K562 (cell line): Measurements from ENCODE around the gene SBK1. TPM values are rescaled to one million over a fixed set of nuclear protein-coding genes. Genes with fewer than 3 reads are reported as not detected.

Experiments used
- ATAC-seq: fragments of 200-7000 bp; cut with Tn5 transposase; 3 replicates; pipeline ENCODE4 v1.9.1; 2020; ENCODE audit warnings: moderate library complexity
- BruUV-seq: library from RNA; stranded (reverse); fragments of 400-500 nt; replicated peaks from 2 replicates; lab custom pipeline; 2021; lab: Mats Ljungman, UMichigan
- CTCF ChIA-PET: fragments of 300-600 bp; formaldehyde crosslinking; extraction: SDS; loops from one replicate; lab custom pipeline; 2021; ENCODE audit warnings: low intra/inter-chr PET ratio; lab: Yijun Ruan, JAX
- POLR2A ChIA-PET: fragments of 300-600, 350-650 bp; sonication (Branson Sonifier 250); formaldehyde crosslinking; extraction: SDS; loops from one replicate; lab custom pipeline; 2021; ENCODE audit warnings: antibody characterized with exemption, inconsistent platforms; lab: Yijun Ruan, JAX
- DNase-seq, 4 experiments: peaks; one replicate each; pipeline versions ENCODE4 v3.0.0 to v3.0.0-alpha.2; 2011 to 2018; ENCODE audit warnings: low spot score in 3 of 4, mixed read lengths in 3 of 4; ENCODE audit errors: extremely low read depth in 1 of 4
- FAIRE-seq: peaks from 2 replicates; lab custom pipeline; 2011; peaks lifted over from hg19 to GRCh38; lab: Jason Lieb, UNC
- H2AFZ ChIP-seq: 2 replicates; pipeline ENCODE4 v1.6.0; 2011; ENCODE audit warnings: low read depth, low read length, control low read depth, inconsistent platforms
- H3K27ac ChIP-seq: fragments of 200-600 bp; 3 replicates; pipeline ENCODE4 v1.8.0; 2011; ENCODE audit warnings: low read depth, mild to moderate bottlenecking, control low read depth, inconsistent platforms, low read length, moderate library complexity, mixed read lengths; ENCODE audit errors: extremely low read depth
- H3K27me3 ChIP-seq, 2 experiments: fragments of 300-600 bp in 1 of 2; 2 replicates in 1 of 2; 3 replicates in 1 of 2; pipeline versions ENCODE4 v1.6.0 to v1.8.0; 2011; ENCODE audit warnings: inconsistent platforms in 2 of 2, low read length in 2 of 2, mild to moderate bottlenecking in 1 of 2, mixed read lengths in 1 of 2, moderate library complexity in 1 of 2; ENCODE audit not compliant: control insufficient read depth in 2 of 2, insufficient read depth in 2 of 2
- H3K36me3 ChIP-seq: fragments of 300-600 bp; 3 replicates; pipeline ENCODE4 v1.8.0; 2011; ENCODE audit warnings: mild to moderate bottlenecking, low read length, inconsistent platforms; ENCODE audit not compliant: control insufficient read depth, insufficient read depth
- H3K4me1 ChIP-seq, 2 experiments: fragments of 200-600 bp in 1 of 2; replicated peaks in 1 of 2; 2 replicates in 1 of 2; 3 replicates in 1 of 2; pipeline versions ENCODE4 v1.5.1 to v1.8.0; 2011; ENCODE audit warnings: inconsistent platforms in 2 of 2, low read length in 2 of 2, mild to moderate bottlenecking in 1 of 2, mixed read lengths in 1 of 2, moderate library complexity in 1 of 2; ENCODE audit not compliant: control insufficient read depth in 2 of 2, insufficient read depth in 2 of 2
- H3K4me2 ChIP-seq: 2 replicates; pipeline ENCODE4 v1.6.1; 2011; ENCODE audit warnings: low read length, control low read depth, inconsistent platforms, mixed read lengths; ENCODE audit not compliant: insufficient read depth
- H3K4me3 ChIP-seq: fragments of 200-600 bp; sonication (generic), shearing (Covaris generic); 2 replicates; pipeline ENCODE4 v1.5.1; 2016; ENCODE audit warnings: control low read depth, inconsistent platforms
- H3K79me2 ChIP-seq: fragments of 200-600 bp; 3 replicates; pipeline ENCODE4 v1.8.0; 2011; ENCODE audit warnings: low read length, inconsistent platforms; ENCODE audit not compliant: control insufficient read depth, insufficient read depth
- H3K9ac ChIP-seq, 2 experiments: 2 replicates each; pipeline versions ENCODE4 v1.6.0 to v1.6.1; 2011; ENCODE audit warnings: low read depth in 2 of 2, low read length in 2 of 2, control low read depth in 1 of 2, inconsistent platforms in 1 of 2, mild to moderate bottlenecking in 1 of 2, mixed read lengths in 1 of 2; ENCODE audit not compliant: insufficient read depth in 1 of 2
- H3K9me1 ChIP-seq: one replicate; pipeline ENCODE4 v1.6.0; 2011; ENCODE audit warnings: inconsistent platforms, mild to moderate bottlenecking, low read length, moderate library complexity; ENCODE audit not compliant: control insufficient read depth, insufficient read depth
- H3K9me3 ChIP-seq: replicated peaks from 2 replicates; pipeline ENCODE4 v1.5.1; 2011; ENCODE audit warnings: low read depth, low read length, inconsistent platforms; ENCODE audit not compliant: control insufficient read depth, insufficient read depth
- H4K20me1 ChIP-seq: replicated peaks from 2 replicates; pipeline ENCODE4 v1.6.1; 2011; ENCODE audit warnings: low read length, inconsistent platforms, mixed read lengths; ENCODE audit not compliant: control insufficient read depth, insufficient read depth
- BCOR ChIP-seq: fragments of 450-650 bp; IDR thresholded peaks from 2 replicates; pipeline ENCODE4 v1.6.1; 2016
- CHD7 ChIP-seq: fragments of 200-600 bp; sonication (generic); IDR thresholded peaks from one replicate; pipeline ENCODE4 v1.6.1; 2012; ENCODE audit warnings: mild to moderate bottlenecking, low read depth, low read length, inconsistent platforms
- KDM1A ChIP-seq, 2 experiments: fragments of 450-650 bp; IDR thresholded peaks; 2 replicates each; pipeline ENCODE4 v1.6.1; 2016; ENCODE audit warnings: mild to moderate bottlenecking in 2 of 2
- NCOA6 ChIP-seq: fragments of 450-650 bp; IDR thresholded peaks from 2 replicates; pipeline ENCODE4 v1.6.1; 2017; ENCODE audit warnings: mild to moderate bottlenecking
- RBM25 ChIP-seq: fragments of 200-400 bp; formaldehyde crosslinking; IDR thresholded peaks from 2 replicates; pipeline ENCODE4 v1.6.1; 2018; ENCODE audit warnings: low read length, low read depth, moderate library complexity; ENCODE audit not compliant: severe bottlenecking
- SMARCA5 ChIP-seq: fragments of 450-650 bp; IDR thresholded peaks from 2 replicates; pipeline ENCODE4 v1.6.1; 2016
- TFE3 ChIP-seq: fragments of 450-650 bp; formaldehyde crosslinking; IDR thresholded peaks from 2 replicates; pipeline ENCODE4 v1.4.0; 2020; ENCODE audit warnings: mild to moderate bottlenecking, mixed read lengths
- ZBTB17 ChIP-seq: fragments of 450-650 bp; formaldehyde crosslinking; IDR thresholded peaks from 2 replicates; pipeline ENCODE4 v1.4.0; 2020; ENCODE audit warnings: mild to moderate bottlenecking
- ZFP36 ChIP-seq: fragments of 150-350 bp; IDR thresholded peaks from 2 replicates; pipeline ENCODE4 v1.6.1; 2018; ENCODE audit warnings: low read length, low read depth; ENCODE audit not compliant: partially characterized antibody
- WGBS: fragments of 100-300 bp; shearing (Covaris generic); methylation state at CpG from one replicate; pipeline ENCODE4 v1.1.6; 2016; ENCODE audit warnings: low coverage, mixed read lengths; ENCODE audit not compliant: insufficient coverage; ENCODE audit errors: missing lambda C conversion rate; 5-methylcytosine and 5-hydroxymethylcytosine counted together
- in situ Hi-C: fragments of 300-500 bp; cut with MboI; formaldehyde crosslinking; loops from 4 replicates; pipeline ENCODE4 v1.15.0; 2018; ENCODE audit warnings: inconsistent platforms, mixed read lengths
- intact Hi-C: fragments of 100-400 bp; cut with micrococcal nuclease; formaldehyde crosslinking; loops from 2 replicates; pipeline ENCODE4 v1.14.2; 2022
- polyA plus RNA-seq, 8 experiments: library from polyadenylated mRNA; depleted of rRNA in 4 of 8; stranded (reverse) in 5 of 8; unstranded in 3 of 8; fragments of >200 nt; fragmentation: Nextera tagmentation in 2 of 8; fragmentation: Illumina TruSeq in 1 of 8; extraction: Ambion mirVana in 2 of 8; extraction: Trizol in 1 of 8; gene quantifications; 2 replicates each; pipeline versions ENCODE4 v1.2.1 to v1.2.3, GENCODE V29; 2011 to 2014; ENCODE audit warnings: inconsistent platforms in 1 of 8, missing spikeins in 1 of 8
- total RNA-seq, 7 experiments: library from RNA; depleted of rRNA in 6 of 7; stranded (reverse); fragments of >200 nt in 6 of 7; fragmentation: Illumina TruSeq in 2 of 7; extraction: Trizol in 2 of 7; gene quantifications; 2 replicates each; pipeline versions ENCODE4 v1.2.1 to v1.2.3, GENCODE V29; 2011 to 2021; ENCODE audit warnings: low replicate concordance in 1 of 7

Gene SBK1
- total and polyA plus RNA-seq, 9 of the 15 experiments (the other 6 are each of a cell fraction or from before 2014, with no cell fraction given), result 0.01 to 0.07 (median 0.03) TPM; not detected in 6

- no peak overlapping the region for H3K9ac ChIP-seq
- TF ChIP-seq BCOR, result peak; percentile 49; the same call in 1 of the 2 replicates
- 0 out of 2 replicates have a peak, but pooled peaks have one; percentile 30 for TF ChIP-seq SMARCA5
- TF ChIP-seq TFE3 (CRISPR knock-in tag), result no peak
- TF ChIP-seq NCOA6, result no peak
- no peak for TF ChIP-seq ZBTB17 (CRISPR knock-in tag)
- TF ChIP-seq ZFP36, result peak; percentile 74
- no peak for TF ChIP-seq CHD7
- peak; percentile 39 for TF ChIP-seq RBM25
- TF ChIP-seq KDM1A (IDR thresholded peaks at IDR 0.05), result peak in 1 of 2 experiments; percentile 33; a peak in 1 of 4 replicates
- H3K4me3 ChIP-seq, result no peak overlapping the region
- no peaks in the 10 kb centered on the region for H3K9me3 ChIP-seq
- ChIA-PET CTCF (interaction anchor here (0.9 to 3.6 kb wide), 3 partner anchors 41 to 231 kb away, joined by 3 to 38 read pairs (median 4); no protein-coding TSS in a partner anchor), POLR2A (interaction anchor here (0.6 to 1.2 kb wide), 2 partner anchors 27 to 238 kb away, joined by 4 read pairs; no protein-coding TSS in a partner anchor)
- no peak overlapping the region for H2AFZ ChIP-seq
- in situ Hi-C loops (no loop called here), intact Hi-C loops (no loop called here)
- ATAC-seq (no peak), DNase-seq (no peak), FAIRE-seq (peak; percentile 40)
- H3K4me1 ChIP-seq, result peaks cover 0 to 31% of the 10 kb centered on the region in 2 experiments; a peak in 2 of 5 replicates
- no peaks in the 10 kb centered on the region for H3K9me1 ChIP-seq
- no TSS peak for BruUV-seq
- no peaks in the 10 kb centered on the region for H3K79me2 ChIP-seq
- H4K20me1 ChIP-seq, result peaks cover 7% of the 10 kb centered on the region
- WGBS, result 4% methylated on average over 9 of the region's 9 CpGs
- H3K27ac ChIP-seq, result no peak overlapping the region
- H3K36me3 ChIP-seq, result no peaks in the 10 kb centered on the region
- no peak overlapping the region for H3K4me2 ChIP-seq
- peaks cover 0 to 21% of the 10 kb centered on the region in 2 experiments; a peak in 2 of 5 replicates for H3K27me3 ChIP-seq
Measured at GRCh38 chr16:28318042-28318744, 25.9 kb downstream of the SBK1 start.
